Measurements from ENCODE around the gene SYT12.

GRCh38 chr11:67051180-67051893 is 28.4 kb downstream of the SYT12 start:
- TF ChIP-seq CTCF (IDR thresholded peaks at IDR 0.05) = no peak
- TF ChIP-seq POLR2A (IDR thresholded peaks at IDR 0.05) = no peak
